GM19463 (cell line): ENCODE data around the gene AP5S1.
"Not testable (repeated sequence)": the region's sequence is repeated elsewhere in the genome, so short reads cannot be mapped to it uniquely, and the experiment has no call there.

ENCODE experiments used
- ATAC-seq: cut with Tn5 transposase; IDR thresholded peaks from one replicate; pipeline ENCODE4 v1.9.1; 2021; ENCODE audit warnings: mild to moderate bottlenecking, moderate library complexity; ENCODE audit not compliant: unreplicated experiment

Gene AP5S1

GRCh38 chr20:3811467-3812258 lies 8.7 kb upstream of the AP5S1 start:
- ATAC-seq, result peak; percentile 78

- no peak for ATAC-seq
Observed at GRCh38 chr20:3812259-3812681, 8.1 kb upstream of the AP5S1 start.

GRCh38 chr20:3812975-3813847 lies 7.1 kb upstream of the AP5S1 start:
- ATAC-seq, result no peak

- no peak for ATAC-seq
Observed at GRCh38 chr20:3813848-3814581, 6.3 kb upstream of the AP5S1 start.

GRCh38 chr20:3814928-3815495 lies 5.3 kb upstream of the AP5S1 start:
- no peak for ATAC-seq

- ATAC-seq, result no peak
Observed at GRCh38 chr20:3815703-3816315, 4.5 kb upstream of the AP5S1 start.

GRCh38 chr20:3818155-3819151 lies 1.9 kb upstream of the AP5S1 start:
- no peak for ATAC-seq

GRCh38 chr20:3819411-3820047 lies 818 bp upstream of the AP5S1 start:
- no peak for ATAC-seq

GRCh38 chr20:3820901-3821727 lies 767 bp downstream of the AP5S1 start:
- ATAC-seq, result peak; percentile 2

- no peak for ATAC-seq
Observed at GRCh38 chr20:3821996-3822395, 1.6 kb downstream of the AP5S1 start.

GRCh38 chr20:3823881-3824280 lies 3.5 kb downstream of the AP5S1 start:
- ATAC-seq, result no peak

- no peak for ATAC-seq
Observed at GRCh38 chr20:3825526-3825925, 5.2 kb downstream of the AP5S1 start.

GRCh38 chr20:3826420-3826819 lies 6.1 kb downstream of the AP5S1 start:
- ATAC-seq, result no peak

- no peak for ATAC-seq
Observed at GRCh38 chr20:3828798-3829197, 8.5 kb downstream of the AP5S1 start.

GRCh38 chr20:3829891-3830290 lies 9.5 kb downstream of the AP5S1 start:
- not testable (repeated sequence) for ATAC-seq

- ATAC-seq, result no peak
Observed at GRCh38 chr20:3836132-3836531, 15.8 kb downstream of the AP5S1 start.

- ATAC-seq, result no peak
Observed at GRCh38 chr20:3839328-3839727, 19.0 kb downstream of the AP5S1 start.

GRCh38 chr20:3840201-3840600 lies 19.9 kb downstream of the AP5S1 start:
- not testable (repeated sequence) for ATAC-seq
